ENCODE measurements around the gene GOLM1. TPM values are rescaled to one million over a fixed set of nuclear protein-coding genes. Genes with fewer than 3 reads are reported as not detected.

GOLM1 gene
- total and polyA plus RNA-seq, 2 donors (not counting 3 experiments of a cell fraction or from before 2014, with no cell fraction given) = 49.8 to 108 TPM

- dilution Hi-C loops (cut with MboI; ENCODE audit: extremely low pct_ligation_motif_present, low sequenced_read_pairs) = no loop called here
- no peak for FAIRE-seq
- POLR2A ChIA-PET = no interaction called here
Measured at GRCh38 chr9:86027767-86028166, 71.6 kb downstream of the GOLM1 start.

More at GRCh38 chr9:86027767-86028166, 71.6 kb downstream of the GOLM1 start:
- Histone ChIP-seq H3K4me3 (replicated peaks in 1 of 3; ENCODE audit: insufficient read depth in 1 of 3, low read depth in 1 of 3, low read length in 3 of 3) (no peak overlapping the region), H3K9ac (replicated peaks; ENCODE audit: extremely low read depth, insufficient read depth, low read length) (no peak overlapping the region), H3K9me1 (replicated peaks; ENCODE audit: control insufficient read depth, extremely low read depth, insufficient read depth, low read length) (no peaks in the 10 kb centered on the region), H4K20me1 (replicated peaks; ENCODE audit: control insufficient read depth, extremely low read depth, insufficient read depth, low read length) (no peaks in the 10 kb centered on the region), H3K27me3 (ENCODE audit: control insufficient read depth in 2 of 2, insufficient read depth in 2 of 2, low read length in 2 of 2) (no peaks in the 10 kb centered on the region), H3K27ac (ENCODE audit: insufficient read depth, low read depth, low read length) (no peak overlapping the region), H3K4me2 (ENCODE audit: insufficient read depth, low read length) (no peak overlapping the region), H3K4me1 (ENCODE audit: control insufficient read depth, extremely low read depth, insufficient read depth, low read length) (no peaks in the 10 kb centered on the region), H3K9me3 (replicated peaks; ENCODE audit: control insufficient read depth, insufficient read depth, low read length) (no peaks in the 10 kb centered on the region), H3K36me3 (ENCODE audit: control insufficient read depth in 2 of 2, extremely low read depth in 1 of 2, insufficient read depth in 2 of 2, low read length in 2 of 2) (peaks cover 4 to 13% of the 10 kb centered on the region in 2 experiments), H2AFZ (ENCODE audit: low read depth, low read length) (no peak overlapping the region), H3K79me2 (ENCODE audit: control insufficient read depth, insufficient read depth, low read length) (no peaks in the 10 kb centered on the region)
- CTCF ChIA-PET = no interaction called here
- BruUV-seq (replicated peaks) = no TSS peak
- no peak for DNase-seq (ENCODE audit: low read depth, low spot score)
- intact Hi-C loops (cut with micrococcal nuclease) = no loop called here
- TF ChIP-seq EZH2 (IDR thresholded peaks at IDR 0.05; ENCODE audit: borderline replicate concordance, low read depth, low read length, severe bottlenecking) = no peak
- TF ChIP-seq, protein P1, sequence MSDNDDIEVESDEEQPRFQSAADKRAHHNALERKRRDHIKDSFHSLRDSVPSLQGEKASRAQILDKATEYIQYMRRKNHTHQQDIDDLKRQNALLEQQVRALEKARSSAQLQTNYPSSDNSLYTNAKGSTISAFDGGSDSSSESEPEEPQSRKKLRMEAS (IDR thresholded peaks at IDR 0.05; ENCODE audit: insufficient read depth, insufficient read length) = no peak
- no peak for TF ChIP-seq MYC (IDR thresholded peaks at IDR 0.05; ENCODE audit: low read depth, low read length)
- no peak for TF ChIP-seq JUN (IDR thresholded peaks at IDR 0.05; ENCODE audit: borderline replicate concordance, insufficient read depth, insufficient read length, low read depth)
- TF ChIP-seq FOS (IDR thresholded peaks at IDR 0.05; ENCODE audit: borderline replicate concordance, insufficient read depth, low read length) = no peak
- no peak for TF ChIP-seq GATA2 (IDR thresholded peaks at IDR 0.05; ENCODE audit: insufficient read depth, insufficient read length, low read depth, low read length)
- TF ChIP-seq, protein P2, sequence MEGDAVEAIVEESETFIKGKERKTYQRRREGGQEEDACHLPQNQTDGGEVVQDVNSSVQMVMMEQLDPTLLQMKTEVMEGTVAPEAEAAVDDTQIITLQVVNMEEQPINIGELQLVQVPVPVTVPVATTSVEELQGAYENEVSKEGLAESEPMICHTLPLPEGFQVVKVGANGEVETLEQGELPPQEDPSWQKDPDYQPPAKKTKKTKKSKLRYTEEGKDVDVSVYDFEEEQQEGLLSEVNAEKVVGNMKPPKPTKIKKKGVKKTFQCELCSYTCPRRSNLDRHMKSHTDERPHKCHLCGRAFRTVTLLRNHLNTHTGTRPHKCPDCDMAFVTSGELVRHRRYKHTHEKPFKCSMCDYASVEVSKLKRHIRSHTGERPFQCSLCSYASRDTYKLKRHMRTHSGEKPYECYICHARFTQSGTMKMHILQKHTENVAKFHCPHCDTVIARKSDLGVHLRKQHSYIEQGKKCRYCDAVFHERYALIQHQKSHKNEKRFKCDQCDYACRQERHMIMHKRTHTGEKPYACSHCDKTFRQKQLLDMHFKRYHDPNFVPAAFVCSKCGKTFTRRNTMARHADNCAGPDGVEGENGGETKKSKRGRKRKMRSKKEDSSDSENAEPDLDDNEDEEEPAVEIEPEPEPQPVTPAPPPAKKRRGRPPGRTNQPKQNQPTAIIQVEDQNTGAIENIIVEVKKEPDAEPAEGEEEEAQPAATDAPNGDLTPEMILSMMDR (IDR thresholded peaks at IDR 0.05; ENCODE audit: extremely low read depth in 1 of 2, insufficient read depth in 1 of 2, low read depth in 1 of 2, low read length in 2 of 2) = no peak
- no peak for TF ChIP-seq POLR2A (IDR thresholded peaks at IDR 0.05; ENCODE audit: low read depth, low read length)
- no peak for TF ChIP-seq POLR2AphosphoS5 (IDR thresholded peaks at IDR 0.05; ENCODE audit: insufficient read depth, low read depth, low read length)
